ENCODE measurements around the gene SASH1.
A peak's percentile ranks its signal among the peaks of the same experiment; 100 is the strongest.

- TF ChIP-seq, protein P1, sequence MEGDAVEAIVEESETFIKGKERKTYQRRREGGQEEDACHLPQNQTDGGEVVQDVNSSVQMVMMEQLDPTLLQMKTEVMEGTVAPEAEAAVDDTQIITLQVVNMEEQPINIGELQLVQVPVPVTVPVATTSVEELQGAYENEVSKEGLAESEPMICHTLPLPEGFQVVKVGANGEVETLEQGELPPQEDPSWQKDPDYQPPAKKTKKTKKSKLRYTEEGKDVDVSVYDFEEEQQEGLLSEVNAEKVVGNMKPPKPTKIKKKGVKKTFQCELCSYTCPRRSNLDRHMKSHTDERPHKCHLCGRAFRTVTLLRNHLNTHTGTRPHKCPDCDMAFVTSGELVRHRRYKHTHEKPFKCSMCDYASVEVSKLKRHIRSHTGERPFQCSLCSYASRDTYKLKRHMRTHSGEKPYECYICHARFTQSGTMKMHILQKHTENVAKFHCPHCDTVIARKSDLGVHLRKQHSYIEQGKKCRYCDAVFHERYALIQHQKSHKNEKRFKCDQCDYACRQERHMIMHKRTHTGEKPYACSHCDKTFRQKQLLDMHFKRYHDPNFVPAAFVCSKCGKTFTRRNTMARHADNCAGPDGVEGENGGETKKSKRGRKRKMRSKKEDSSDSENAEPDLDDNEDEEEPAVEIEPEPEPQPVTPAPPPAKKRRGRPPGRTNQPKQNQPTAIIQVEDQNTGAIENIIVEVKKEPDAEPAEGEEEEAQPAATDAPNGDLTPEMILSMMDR (IDR thresholded peaks at IDR 0.05) = no peak
- TF ChIP-seq POLR2A (IDR thresholded peaks at IDR 0.05) (no peak), POLR2AphosphoS5 (IDR thresholded peaks at IDR 0.05; ENCODE audit: insufficient read depth in 1 of 2, low read depth in 1 of 2) (peak; percentile 59 to 75)
Observed at GRCh38 chr6:148367411-148368024, 24.9 kb downstream of the SASH1 start.
